ENCODE measurements around the gene MARVELD1.
A peak's percentile ranks its signal among the peaks of the same experiment; 100 is the strongest.
"Not testable (repeated sequence)": the region's sequence is repeated elsewhere in the genome, so short reads cannot be mapped to it uniquely, and the experiment has no call there.

MARVELD1 gene

DNA sequence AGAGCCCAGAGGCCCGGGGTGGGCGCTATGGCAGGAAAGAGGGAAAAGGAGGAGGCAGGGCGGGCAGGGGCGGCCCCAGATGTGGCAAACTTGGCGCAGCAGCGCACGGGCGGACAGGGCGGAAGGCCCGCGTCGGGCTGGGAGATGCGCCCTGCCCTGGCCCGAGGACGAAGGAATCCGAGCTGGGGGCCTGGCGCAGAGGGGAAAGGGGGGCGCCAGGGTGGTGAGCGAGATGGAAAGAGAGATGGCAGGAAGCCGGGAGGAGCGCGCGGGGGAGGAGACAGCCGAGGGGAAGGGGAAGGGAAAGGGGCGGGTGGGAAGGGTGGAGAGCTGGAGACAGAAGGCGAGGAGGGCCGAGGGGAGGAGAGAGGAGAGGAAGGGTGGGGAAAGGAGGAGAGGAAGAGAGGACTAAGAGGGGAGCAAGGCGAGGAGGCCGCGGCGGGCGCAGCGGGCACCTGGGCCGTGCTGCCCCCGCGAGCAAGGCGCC is at the start of gene MARVELD1:
Gene MARVELD1, plus strand, starts transcription at position 392 of the 487 bp plus-strand sequence. CDS start 147 bp downstream, outside the sequence.
- peak; percentile 94 for DNase-seq

- DNase-seq = no peak
These were observed 49.2 kb upstream of the MARVELD1 start for GRCh38 chr10:97664282-97664850.

DNA sequence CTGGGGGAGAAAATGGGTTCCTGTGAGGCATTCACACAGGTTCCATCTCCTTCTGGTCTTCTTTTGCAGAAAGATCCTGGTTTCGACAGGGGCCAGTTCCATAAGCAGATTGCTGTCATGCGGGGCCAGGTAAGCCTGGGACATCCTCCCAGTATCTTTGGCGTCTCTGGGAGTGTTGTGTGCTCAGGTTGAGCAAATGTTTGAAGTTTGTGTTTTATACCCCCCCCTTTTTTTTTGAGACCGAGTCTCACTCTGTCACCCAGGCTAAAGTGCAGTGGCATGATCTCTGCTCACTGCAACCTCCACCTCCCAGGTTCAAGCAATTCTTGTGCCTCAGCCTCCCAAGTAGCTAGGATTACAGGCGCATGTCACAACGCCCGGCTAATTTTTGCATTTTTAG is 46.5 kb upstream of the MARVELD1 start:
- no peak for DNase-seq

DNA sequence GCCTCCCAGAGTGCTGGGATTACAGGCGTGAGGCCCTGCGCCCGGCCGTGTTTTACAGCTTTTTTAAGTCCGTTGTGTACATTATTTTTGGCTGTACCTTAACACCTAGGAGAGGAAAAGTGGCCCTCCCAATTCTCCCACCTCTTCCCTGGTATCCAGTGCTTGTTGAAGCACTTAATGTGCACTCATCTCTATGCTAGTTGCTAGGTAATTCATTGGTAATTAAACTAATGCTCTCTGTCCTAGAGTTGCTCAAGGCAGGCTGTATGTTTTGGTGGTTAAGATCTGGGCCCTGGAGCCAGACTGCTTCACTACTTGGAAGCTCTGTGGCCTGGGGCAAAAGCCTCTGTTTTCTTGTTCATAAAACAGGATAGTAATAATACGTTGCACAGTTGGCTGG is 46.1 kb upstream of the MARVELD1 start:
- DNase-seq = no peak

GRCh38 chr10:97669571-97669970 is 44.0 kb upstream of the MARVELD1 start:
- DNase-seq = no peak

- no peak for DNase-seq
These were observed 39.6 kb upstream of the MARVELD1 start for GRCh38 chr10:97673736-97674525.

GRCh38 chr10:97675222-97675621 is 38.3 kb upstream of the MARVELD1 start:
- no peak for DNase-seq

- peak; percentile 67 for DNase-seq
These were observed 36.6 kb upstream of the MARVELD1 start for GRCh38 chr10:97676770-97677581.

DNA sequence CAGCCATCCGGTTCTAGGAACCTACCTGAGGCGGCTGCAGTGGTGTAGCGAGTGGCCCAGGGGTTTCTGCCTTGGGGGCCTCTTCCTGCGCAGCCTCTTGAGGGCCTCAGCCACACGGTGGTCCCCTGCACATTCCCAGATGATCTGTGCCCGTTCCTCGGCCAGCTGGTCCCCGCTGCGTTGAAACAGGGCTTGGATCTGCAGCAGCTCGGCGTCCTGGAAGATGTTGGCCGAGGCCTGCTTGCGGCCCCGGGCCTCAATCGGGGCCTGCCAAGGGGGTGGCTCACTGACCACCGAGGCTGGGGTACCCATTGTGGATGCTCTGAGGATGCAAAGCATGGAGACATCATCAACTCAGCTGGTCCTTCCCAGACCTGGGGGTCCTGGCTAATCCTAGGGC is 33.9 kb upstream of the MARVELD1 start:
- no peak for DNase-seq

- no peak for DNase-seq
These were observed 31.5 kb upstream of the MARVELD1 start for GRCh38 chr10:97682042-97682441.

DNA sequence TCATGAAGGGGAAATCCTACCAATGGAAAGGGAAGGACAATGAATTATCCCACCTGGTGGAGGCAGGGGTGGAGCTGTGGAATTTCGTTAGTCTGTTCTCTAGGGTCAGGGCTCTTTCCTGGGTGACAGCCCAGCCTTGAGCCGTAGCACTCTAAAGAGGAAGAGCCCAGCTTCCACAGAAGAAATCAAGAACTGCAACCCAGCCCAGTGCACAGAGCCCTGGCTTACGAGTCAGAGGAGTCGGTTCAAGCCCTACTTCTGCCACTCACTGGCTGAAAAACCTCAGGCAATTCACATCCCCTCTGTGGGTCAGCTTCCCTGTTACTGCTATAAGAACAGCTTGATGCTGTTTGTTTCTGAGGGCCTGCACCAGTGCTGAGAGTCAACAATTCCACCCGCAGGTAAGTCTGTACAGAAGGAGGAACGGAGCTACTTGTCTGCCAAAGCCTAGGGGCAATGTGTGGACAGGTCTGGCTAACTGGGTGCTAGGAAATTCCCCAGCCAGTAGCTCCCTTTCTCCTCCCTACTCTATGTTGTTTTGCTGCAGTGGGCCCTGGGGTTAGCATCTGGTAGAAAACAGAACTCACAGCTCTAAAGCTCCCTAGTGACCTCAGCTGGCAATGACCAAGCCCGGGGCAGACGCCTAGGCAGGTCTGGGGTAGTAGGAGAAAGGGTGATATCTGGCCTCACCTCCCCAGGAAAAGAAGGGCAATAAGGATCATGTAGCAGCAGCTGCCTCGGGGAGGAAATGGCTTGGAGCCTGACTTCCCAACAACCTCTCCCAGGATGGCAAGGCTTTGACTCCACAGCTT is 29.8 kb upstream of the MARVELD1 start:
- no peak for DNase-seq

- DNase-seq = not testable (repeated sequence)
These were observed 29.2 kb upstream of the MARVELD1 start for GRCh38 chr10:97684368-97684713.

GRCh38 chr10:97684866-97685394 is 28.6 kb upstream of the MARVELD1 start:
- DNase-seq = no peak

GRCh38 chr10:97685395-97685958 is 28.1 kb upstream of the MARVELD1 start:
- no peak for DNase-seq

GRCh38 chr10:97686301-97686961 is 27.1 kb upstream of the MARVELD1 start:
- DNase-seq = no peak

GRCh38 chr10:97686962-97687784 is 26.4 kb upstream of the MARVELD1 start, which contains the start of gene AVPI1:
TSS of gene AVPI1 (minus strand) at chr10:97687241. CDS start at chr10:97679905, 7,336 bp downstream.
- peak; percentile 98 for DNase-seq

DNA sequence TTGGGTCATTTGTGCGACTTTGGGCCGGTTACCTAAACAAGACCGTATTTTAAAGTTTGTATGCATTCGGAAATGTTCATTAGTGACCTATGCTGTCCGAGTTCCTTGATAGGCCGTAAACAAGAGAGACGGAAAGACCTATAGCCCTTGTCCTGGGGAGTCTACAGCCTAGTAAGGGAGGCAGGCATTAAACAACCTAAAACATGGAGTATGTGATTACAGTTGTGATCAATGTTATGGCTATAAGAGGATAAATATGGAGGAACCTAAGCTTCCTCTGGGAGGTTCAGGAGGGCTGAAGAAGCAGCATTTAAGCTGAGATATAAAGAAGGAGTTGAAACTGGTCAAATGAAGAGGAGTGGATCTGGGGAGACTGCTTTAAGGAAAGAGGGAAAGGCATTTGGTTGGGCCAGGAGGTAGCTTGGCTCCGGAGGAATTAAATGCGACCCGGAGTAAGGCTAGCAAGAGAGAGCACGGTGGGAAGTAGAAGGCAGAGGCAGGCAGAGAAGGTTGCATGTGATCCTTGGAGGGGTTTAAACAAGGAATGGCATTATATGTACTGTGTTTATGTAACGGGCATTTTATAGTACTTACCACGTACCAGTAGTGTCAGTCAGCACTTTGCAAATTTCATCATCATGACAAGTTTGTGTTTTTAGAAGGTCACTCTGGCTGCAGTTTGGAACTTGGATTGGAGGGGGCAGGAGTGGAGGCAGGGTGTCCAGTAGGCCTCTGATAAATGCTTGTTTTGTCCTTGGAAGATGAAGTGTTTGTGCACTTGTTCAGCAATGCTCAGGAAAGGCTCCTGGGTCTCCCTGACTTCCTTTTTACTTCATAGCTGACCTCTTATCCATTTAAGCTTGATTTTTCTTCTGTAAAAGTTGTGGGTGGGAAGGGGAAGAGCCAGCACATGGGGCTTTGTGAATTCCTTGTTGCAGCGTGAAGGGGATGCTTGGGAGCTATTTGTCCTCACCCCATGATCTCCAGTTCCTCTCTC is 25.4 kb upstream of the MARVELD1 start:
- DNase-seq = no peak

DNA sequence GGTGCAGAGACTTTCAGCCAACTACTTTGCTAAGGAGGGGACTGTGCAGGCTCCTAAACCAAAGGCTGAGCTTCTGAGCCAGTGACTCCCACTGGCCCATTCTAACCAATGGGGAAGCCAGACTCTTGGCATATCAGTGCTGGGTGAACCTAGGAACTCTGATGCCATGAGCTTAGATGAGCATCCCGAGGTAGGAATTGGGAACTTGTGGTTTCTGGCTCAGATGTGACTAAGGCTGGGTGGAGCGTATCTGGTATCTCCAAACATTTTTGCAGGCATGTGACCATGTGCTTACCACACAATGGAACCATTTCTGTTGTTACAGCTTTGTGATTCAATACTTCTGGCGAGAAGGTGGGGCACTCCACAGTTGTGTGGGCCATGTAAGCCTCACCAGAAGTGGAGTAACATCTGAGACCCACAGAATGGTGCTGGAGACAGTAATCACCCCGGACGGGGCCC is 23.9 kb upstream of the MARVELD1 start:
- no peak for DNase-seq

- no peak for DNase-seq
These were observed 23.4 kb upstream of the MARVELD1 start for GRCh38 chr10:97690133-97690532.
